Duodenal mucosa (tissue), 2 donors: Measurements from ENCODE around the gene IP6K1.

Experiments
- H3K27ac ChIP-seq: one replicate; pipeline ENCODE4 v1.7.0; 2013; ENCODE audit warnings: low read depth, low read length
- H3K27me3 ChIP-seq, 2 donors: one replicate each; pipeline ENCODE4 v1.7.0; 2013; ENCODE audit warnings: low read length in 2 of 2, control low read depth in 1 of 2; ENCODE audit not compliant: insufficient read depth in 2 of 2, control insufficient read depth in 1 of 2
- H3K36me3 ChIP-seq, 2 donors: one replicate each; pipeline ENCODE4 v1.7.0; 2013; ENCODE audit warnings: low read length in 2 of 2, control low read depth in 1 of 2; ENCODE audit not compliant: insufficient read depth in 2 of 2, control insufficient read depth in 1 of 2
- H3K4me1 ChIP-seq, 2 donors: one replicate each; pipeline ENCODE4 v1.7.0; 2013; ENCODE audit warnings: low read length in 2 of 2, control low read depth in 1 of 2; ENCODE audit not compliant: insufficient read depth in 2 of 2, control insufficient read depth in 1 of 2
- H3K4me3 ChIP-seq, 2 donors: one replicate each; pipeline ENCODE4 v1.7.0; 2013; ENCODE audit warnings: low read length in 2 of 2, low read depth in 1 of 2
- H3K9ac ChIP-seq, 2 donors: one replicate each; pipeline ENCODE4 v1.7.0; 2013; ENCODE audit warnings: low read length in 2 of 2, low read depth in 1 of 2
- H3K9me3 ChIP-seq, 2 donors: one replicate each; pipeline ENCODE4 v1.7.0; 2013; ENCODE audit warnings: low read length in 2 of 2, control low read depth in 1 of 2; ENCODE audit not compliant: control insufficient read depth in 1 of 2

The IP6K1 gene

DNA sequence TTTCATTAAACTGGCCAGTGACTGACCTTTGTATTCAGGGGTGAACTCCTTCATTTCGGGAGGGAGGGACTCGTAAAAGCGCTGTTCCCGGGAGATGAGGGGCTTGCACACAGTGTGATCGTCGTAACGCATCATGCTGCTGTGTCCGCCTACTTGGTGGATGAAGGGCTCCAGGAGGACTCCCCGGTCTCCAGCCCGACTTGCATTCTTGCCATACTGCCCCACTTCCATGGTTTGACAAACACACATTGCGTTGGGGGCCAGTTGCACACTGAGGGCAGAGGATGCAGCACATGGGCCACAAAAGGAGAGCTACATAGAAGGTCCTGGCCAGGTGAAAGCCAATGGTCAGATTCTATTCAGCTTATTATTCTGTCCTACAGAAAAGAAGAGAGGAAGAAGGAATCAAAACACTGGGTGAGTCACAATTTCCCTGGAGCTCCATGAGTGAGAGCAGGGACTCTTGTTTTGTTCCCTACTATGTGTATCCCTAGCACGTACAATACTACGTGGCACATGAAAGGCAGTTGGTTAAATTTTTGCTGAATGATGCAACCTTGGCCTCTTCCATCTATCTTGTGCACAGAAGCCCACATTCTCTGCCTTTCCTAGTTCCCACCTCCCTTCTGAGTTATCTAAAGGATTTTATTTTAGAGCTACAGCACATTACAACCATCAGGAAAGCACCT is 38.4 kb downstream of the IP6K1 start:
- no peaks in the 10 kb centered on the region for H3K27me3 ChIP-seq
- no peaks in the 10 kb centered on the region for H3K9me3 ChIP-seq
- H3K4me1 ChIP-seq: no peaks in the 10 kb centered on the region
- H3K4me3 ChIP-seq: no peak overlapping the region
- peaks cover 6 to 24% of the 10 kb centered on the region in 2 donors for H3K36me3 ChIP-seq
- H3K27ac ChIP-seq: no peak overlapping the region
- no peak overlapping the region for H3K9ac ChIP-seq

DNA sequence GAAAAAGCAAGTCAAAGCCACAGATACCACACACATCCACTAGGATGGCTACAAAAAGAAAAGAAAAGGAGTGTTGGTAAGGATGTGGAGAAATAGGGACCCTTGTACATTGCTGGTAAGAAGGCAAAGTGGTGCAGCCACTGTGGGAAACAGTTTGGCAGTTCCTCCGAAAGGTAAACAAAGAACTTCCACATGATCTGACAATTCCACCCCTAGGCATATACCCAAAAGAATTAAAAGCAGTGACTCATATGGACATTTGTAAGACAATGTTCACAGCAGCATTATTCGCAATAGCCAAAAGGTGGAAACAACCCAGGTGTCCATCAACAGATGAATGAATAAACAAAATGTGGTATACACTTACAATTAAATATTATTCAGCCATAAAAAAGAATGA is 40.4 kb downstream of the IP6K1 start:
- H3K4me3 ChIP-seq: no peak overlapping the region
- H3K9ac ChIP-seq: no peak overlapping the region
- no peaks in the 10 kb centered on the region for H3K27me3 ChIP-seq
- H3K27ac ChIP-seq: no peak overlapping the region
- no peaks in the 10 kb centered on the region for H3K4me1 ChIP-seq
- peaks cover 6 to 26% of the 10 kb centered on the region in 2 donors for H3K36me3 ChIP-seq
- H3K9me3 ChIP-seq: no peaks in the 10 kb centered on the region

DNA sequence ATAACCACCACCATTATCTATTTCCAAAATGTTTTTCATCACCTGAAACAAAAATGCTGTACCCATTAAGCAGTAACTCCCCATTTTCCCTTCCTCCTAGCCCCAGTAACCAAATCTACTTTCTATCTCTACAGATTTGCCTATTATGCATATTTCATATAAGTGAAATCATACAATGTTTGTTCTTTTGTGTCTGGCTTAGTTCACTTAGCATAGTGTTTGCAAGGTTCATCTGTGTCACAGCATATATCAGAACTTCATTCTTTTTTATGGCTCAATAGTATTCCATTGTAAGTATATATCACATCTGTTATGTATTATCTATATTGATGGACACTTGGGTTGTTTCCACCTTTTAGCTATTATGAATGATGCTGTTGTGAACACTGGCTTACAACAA is 45.9 kb downstream of the IP6K1 start:
- Histone ChIP-seq H3K9ac (no peak overlapping the region), H3K27me3 (no peaks in the 10 kb centered on the region), H3K4me1 (no peaks in the 10 kb centered on the region), H3K9me3 (no peaks in the 10 kb centered on the region), H3K36me3 (peaks cover 16 to 46% of the 10 kb centered on the region in 2 donors), H3K27ac (no peak overlapping the region), H3K4me3 (no peak overlapping the region)

DNA sequence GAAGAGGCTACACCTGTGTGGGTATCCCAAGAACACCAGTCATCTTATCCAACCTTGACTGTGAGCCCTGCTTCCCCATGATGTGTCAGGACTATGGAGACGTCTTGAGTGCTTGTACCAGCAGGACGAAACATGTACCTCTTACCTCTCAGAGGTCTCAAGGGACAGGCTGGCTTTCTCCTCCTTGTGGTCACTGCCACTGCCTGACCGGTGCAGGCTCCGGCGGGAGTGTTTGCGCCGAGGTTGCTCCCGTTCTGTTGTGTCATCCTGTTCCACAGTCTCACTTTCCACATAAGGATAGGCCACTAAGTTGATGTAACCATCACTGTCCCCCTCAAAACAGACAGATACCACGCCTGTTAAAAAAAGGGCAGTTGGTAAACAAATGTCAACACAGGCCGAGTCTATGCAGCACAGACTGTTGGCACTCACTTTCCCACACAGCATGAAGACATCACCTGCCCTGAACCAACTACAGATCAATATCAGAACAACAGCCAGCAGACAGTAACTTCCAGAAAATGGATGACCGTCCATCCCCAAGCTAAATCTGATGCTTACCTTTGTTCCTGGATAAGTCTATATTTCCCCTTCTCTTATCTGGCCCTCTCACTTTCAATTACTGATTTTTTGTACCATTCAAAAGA is 48.2 kb downstream of the IP6K1 start:
- H3K9me3 ChIP-seq: no peaks in the 10 kb centered on the region
- no peak overlapping the region for H3K27ac ChIP-seq
- H3K27me3 ChIP-seq: no peaks in the 10 kb centered on the region
- H3K4me3 ChIP-seq: no peak overlapping the region
- H3K4me1 ChIP-seq: no peaks in the 10 kb centered on the region
- peaks cover 21 to 50% of the 10 kb centered on the region in 2 donors for H3K36me3 ChIP-seq
- no peak overlapping the region for H3K9ac ChIP-seq

DNA sequence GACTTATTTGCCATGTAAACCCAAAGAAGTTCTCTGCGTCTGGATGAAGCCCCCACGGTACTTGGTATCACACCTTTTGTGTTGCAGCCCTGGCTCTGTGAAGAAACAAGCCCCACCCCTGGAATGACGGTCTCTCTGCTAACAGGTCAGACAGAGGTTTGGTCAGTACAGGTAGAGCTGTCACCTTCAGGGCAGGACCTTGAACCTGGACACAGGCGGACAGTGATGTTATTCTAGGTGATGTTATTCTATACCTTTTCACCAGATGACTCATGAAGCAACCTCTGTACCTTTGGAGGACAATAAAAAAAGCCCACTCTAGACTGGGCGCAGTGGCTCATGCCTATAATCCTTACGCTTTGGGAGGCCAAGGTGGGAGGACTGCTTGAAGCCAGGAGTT is 51.6 kb downstream of the IP6K1 start:
- Histone ChIP-seq H3K9me3 (no peaks in the 10 kb centered on the region), H3K27me3 (no peaks in the 10 kb centered on the region), H3K9ac (no peak overlapping the region), H3K4me3 (no peak overlapping the region), H3K36me3 (peaks cover 31 to 71% of the 10 kb centered on the region in 2 donors), H3K4me1 (no peaks in the 10 kb centered on the region), H3K27ac (no peak overlapping the region)

DNA sequence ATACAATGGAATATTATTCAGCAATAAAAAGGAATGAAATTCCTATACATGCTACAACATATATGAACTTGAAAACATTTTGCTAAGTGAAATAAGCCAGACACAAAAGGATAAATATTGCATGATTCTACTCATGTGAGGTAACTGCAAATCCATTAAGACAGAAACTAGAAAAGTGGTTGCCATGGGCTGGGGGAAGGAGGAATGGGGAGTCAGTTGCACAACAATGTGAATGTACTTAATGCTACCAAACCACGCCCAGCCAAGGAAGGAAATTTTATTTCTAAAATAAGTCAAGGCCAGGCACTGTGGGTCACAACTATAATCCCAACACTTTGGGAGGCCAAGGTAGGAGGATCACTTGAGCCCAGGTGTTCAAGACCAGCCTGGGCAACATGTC is 52.8 kb downstream of the IP6K1 start:
- Histone ChIP-seq H3K27me3 (no peaks in the 10 kb centered on the region), H3K4me3 (no peak overlapping the region), H3K36me3 (peaks cover 31 to 64% of the 10 kb centered on the region in 2 donors), H3K4me1 (no peaks in the 10 kb centered on the region), H3K27ac (no peak overlapping the region), H3K9me3 (no peaks in the 10 kb centered on the region), H3K9ac (no peak overlapping the region)

DNA sequence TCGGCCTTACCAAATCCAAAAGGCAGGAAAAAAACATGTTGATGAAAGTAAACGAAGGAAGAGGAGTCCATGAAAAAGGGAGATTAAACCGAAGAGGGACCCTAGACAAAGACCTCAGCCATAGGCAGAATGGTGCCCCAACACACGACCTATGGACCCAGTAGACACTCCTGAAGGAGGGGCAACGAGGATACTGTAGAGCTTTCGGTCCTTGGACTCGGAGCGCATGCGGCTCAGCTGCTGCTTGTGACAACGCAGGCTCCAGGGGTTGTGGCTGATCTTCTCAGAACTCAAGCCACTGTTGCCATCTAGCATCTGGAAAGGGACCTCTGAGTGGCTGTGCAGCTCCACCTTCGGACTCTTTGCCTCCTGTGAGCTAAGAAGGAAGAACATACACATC is 53.7 kb downstream of the IP6K1 start:
- no peak overlapping the region for H3K9ac ChIP-seq
- H3K27me3 ChIP-seq: no peaks in the 10 kb centered on the region
- H3K36me3 ChIP-seq: peaks cover 27 to 63% of the 10 kb centered on the region in 2 donors
- H3K4me1 ChIP-seq: peaks cover 6% of the 10 kb centered on the region in 2 donors
- H3K27ac ChIP-seq: no peak overlapping the region
- H3K9me3 ChIP-seq: no peaks in the 10 kb centered on the region
- no peak overlapping the region for H3K4me3 ChIP-seq

DNA sequence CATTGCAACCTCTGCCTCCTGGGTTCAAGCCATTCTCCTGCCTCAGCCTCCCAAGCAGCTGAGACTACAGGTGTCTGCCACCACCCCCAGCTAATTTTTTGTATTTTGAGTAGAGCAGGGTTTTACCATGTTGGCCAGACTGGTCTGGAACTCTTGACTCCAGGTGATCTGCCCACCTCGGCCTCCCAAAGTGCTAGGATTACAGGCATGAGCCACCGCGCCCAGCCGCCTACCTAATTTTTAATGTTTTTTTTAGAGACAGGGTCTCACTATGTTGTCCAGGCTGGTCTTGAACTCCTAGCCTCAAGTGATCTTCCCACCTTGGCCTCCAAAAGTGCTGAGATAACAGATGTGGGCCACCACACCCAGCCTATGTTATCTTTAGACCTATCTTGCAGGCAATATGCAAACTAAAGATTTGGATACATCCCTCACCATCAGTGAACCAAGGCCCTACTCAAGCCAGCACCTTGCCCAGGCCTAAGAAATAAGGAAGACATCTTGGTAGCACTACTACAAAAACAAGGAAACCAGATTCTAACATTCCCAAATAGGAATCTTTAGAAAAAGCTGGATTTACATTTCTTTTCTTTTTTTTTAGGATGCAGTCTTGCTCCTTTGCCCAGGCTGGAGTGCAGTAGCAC is 56.3 kb downstream of the IP6K1 start:
- H3K36me3 ChIP-seq: peaks cover 27 to 61% of the 10 kb centered on the region in 2 donors

DNA sequence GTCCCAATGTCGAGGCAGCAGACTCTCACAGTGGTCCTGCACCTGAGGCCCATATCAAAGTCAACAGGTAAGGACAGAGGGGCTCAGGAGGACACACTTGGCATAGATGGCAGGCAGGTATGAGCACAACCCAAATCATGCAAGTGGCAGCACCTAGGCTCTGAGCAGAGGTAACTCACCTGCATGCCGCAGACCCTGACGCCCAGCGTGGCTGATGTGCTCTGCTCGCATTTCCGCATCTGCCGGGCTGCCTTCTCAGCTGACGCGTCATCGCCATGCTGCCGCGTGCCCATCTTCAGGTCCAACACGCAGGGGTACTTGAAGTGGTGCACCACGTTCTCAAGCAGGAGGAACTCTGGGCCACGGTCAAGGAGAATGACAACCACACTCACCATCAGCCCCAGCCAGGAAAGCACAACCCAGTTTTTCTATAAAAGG is 58.4 kb downstream of the IP6K1 start:
- no peak overlapping the region for H3K9ac ChIP-seq

More for the DNA sequence above, 56.3 kb downstream of the IP6K1 start:
- H3K27ac ChIP-seq: no peak overlapping the region
- H3K9ac ChIP-seq: no peak overlapping the region
- no peaks in the 10 kb centered on the region for H3K27me3 ChIP-seq
- no peak overlapping the region for H3K4me3 ChIP-seq
- H3K9me3 ChIP-seq: no peaks in the 10 kb centered on the region
- peaks cover 30% of the 10 kb centered on the region in 2 donors for H3K4me1 ChIP-seq

More for the DNA sequence above, 58.4 kb downstream of the IP6K1 start:
- H3K4me3 ChIP-seq: no peak overlapping the region
- no peaks in the 10 kb centered on the region for H3K9me3 ChIP-seq
- no peaks in the 10 kb centered on the region for H3K27me3 ChIP-seq
- peaks cover 42 to 43% of the 10 kb centered on the region in 2 donors for H3K4me1 ChIP-seq
- no peak overlapping the region for H3K27ac ChIP-seq
- peaks cover 26 to 50% of the 10 kb centered on the region in 2 donors for H3K36me3 ChIP-seq
